GM13977 (cell line): ENCODE measurements around the gene GMNN.
"Not testable (repeated sequence)": the region's sequence is repeated elsewhere in the genome, so short reads cannot be mapped to it uniquely, and the experiment has no call there.

ENCODE experiments used
- DNase-seq: peaks from one replicate; pipeline ENCODE4 v3.0.0; 2012; ENCODE audit warnings: low spot score
- CTCF ChIP-seq: IDR thresholded peaks from 2 replicates; pipeline ENCODE4 v1.5.1; 2012; ENCODE audit warnings: mild to moderate bottlenecking, control low read depth; ENCODE audit not compliant: insufficient read depth; ENCODE audit errors: extremely low read depth, missing control alignments
- in situ Hi-C: fragments of 300-500 bp; cut with MboI; formaldehyde crosslinking; loops from one replicate; pipeline ENCODE4 v1.12.0; 2022; ENCODE audit warnings: low sequenced_read_pairs, low pct_unique_long_range_greater_than_20kb, mixed read lengths, inconsistent platforms; ENCODE audit not compliant: unreplicated experiment

GMNN gene

GRCh38 chr6:24774696-24775519 is at the start of gene GMNN:
Gene GMNN (plus strand): TSS chr6:24774937. CDS start chr6:24777247, 2,310 bp downstream.
- peak; percentile 94 for DNase-seq
- no peak for TF ChIP-seq CTCF
- in situ Hi-C loops, result loop anchor here (10.0 kb wide), 1 partner anchor 60 kb away; the partner anchor contains the start of gene C6orf62

- in situ Hi-C loops, DNase-seq: not testable (repeated sequence)
These were observed 44.1 kb upstream of the GMNN start for GRCh38 chr6:24730653-24731052.

- in situ Hi-C loops, DNase-seq: not testable (repeated sequence)
These were observed 43.1 kb upstream of the GMNN start for GRCh38 chr6:24731456-24732134.

- TF ChIP-seq CTCF, result no peak
- no peak for DNase-seq
- in situ Hi-C loops, result no loop called here
These were observed 40.6 kb upstream of the GMNN start for GRCh38 chr6:24734166-24734565.

GRCh38 chr6:24734710-24735109 is 40.0 kb upstream of the GMNN start:
- in situ Hi-C loops, DNase-seq: not testable (repeated sequence)

GRCh38 chr6:24738741-24739140 is 36.0 kb upstream of the GMNN start:
- TF ChIP-seq CTCF, result no peak
- DNase-seq, result no peak
- in situ Hi-C loops, result no loop called here

- TF ChIP-seq CTCF, result no peak
- in situ Hi-C loops, result no loop called here
- DNase-seq, result no peak
These were observed 33.9 kb upstream of the GMNN start for GRCh38 chr6:24740861-24741260.

- in situ Hi-C loops, result no loop called here
- TF ChIP-seq CTCF, result no peak
- no peak for DNase-seq
These were observed 32.5 kb upstream of the GMNN start for GRCh38 chr6:24742216-24742738.
